Calu3 (cell line): ENCODE data around the gene PTPRN2. TPM values are rescaled to one million over a fixed set of nuclear protein-coding genes. Genes with fewer than 3 reads are reported as not detected.

ENCODE experiments used
- BruUV-seq: library from RNA; stranded (reverse); fragments of 400-500 nt; replicated peaks from 2 replicates; lab custom pipeline; 2021; lab: Mats Ljungman, UMichigan
- CTCF ChIA-PET: fragments of 300-600 bp; sonication (Branson Sonifier 250); formaldehyde crosslinking; loops from one replicate; lab custom pipeline; 2022; ENCODE audit warnings: antibody characterized with exemption; lab: Charles Lee
- DNase-seq: peaks from one replicate; pipeline ENCODE4 v3.0.0; 2022
- H3K27ac Mint-ChIP-seq: one replicate; pipeline ENCODE4 v1.8.0; 2022; ENCODE audit warnings: mixed read lengths; ENCODE audit not compliant: unreplicated experiment
- H3K27me3 Mint-ChIP-seq: one replicate; pipeline ENCODE4 v1.8.0; 2022; ENCODE audit warnings: mixed read lengths; ENCODE audit not compliant: unreplicated experiment
- H3K36me3 Mint-ChIP-seq: one replicate; pipeline ENCODE4 v1.8.0; 2022; ENCODE audit warnings: mild to moderate bottlenecking, moderate library complexity, mixed read lengths; ENCODE audit not compliant: insufficient read depth, unreplicated experiment
- H3K4me1 Mint-ChIP-seq: one replicate; pipeline ENCODE4 v1.8.0; 2022; ENCODE audit warnings: mild to moderate bottlenecking, low read depth, mixed read lengths; ENCODE audit not compliant: unreplicated experiment
- H3K4me3 Mint-ChIP-seq: one replicate; pipeline ENCODE4 v1.8.0; 2022; ENCODE audit warnings: mild to moderate bottlenecking, low read depth, moderate library complexity, mixed read lengths; ENCODE audit not compliant: unreplicated experiment
- H3K9me3 Mint-ChIP-seq: one replicate; pipeline ENCODE4 v1.8.0; 2022; ENCODE audit warnings: low read depth, mixed read lengths; ENCODE audit not compliant: unreplicated experiment
- intact Hi-C: fragments of 100-400 bp; cut with micrococcal nuclease; formaldehyde crosslinking; loops from one replicate; pipeline ENCODE4 v1.10.0; 2022; ENCODE audit not compliant: unreplicated experiment
- total RNA-seq: library from RNA; stranded (reverse); gene quantifications from 2 replicates; pipeline ENCODE4 v1.2.3, GENCODE V29; 2022
- TF ChIP-seq, protein P1 (sequence below): fragments of 200-600 bp; IDR thresholded peaks from one replicate; pipeline ENCODE4 v1.8.0; 2022; ENCODE audit warnings: antibody characterized with exemption; ENCODE audit not compliant: unreplicated experiment

Gene PTPRN2
- total RNA-seq, 1 experiment from 2014 or later: 2.0 TPM

DNA sequence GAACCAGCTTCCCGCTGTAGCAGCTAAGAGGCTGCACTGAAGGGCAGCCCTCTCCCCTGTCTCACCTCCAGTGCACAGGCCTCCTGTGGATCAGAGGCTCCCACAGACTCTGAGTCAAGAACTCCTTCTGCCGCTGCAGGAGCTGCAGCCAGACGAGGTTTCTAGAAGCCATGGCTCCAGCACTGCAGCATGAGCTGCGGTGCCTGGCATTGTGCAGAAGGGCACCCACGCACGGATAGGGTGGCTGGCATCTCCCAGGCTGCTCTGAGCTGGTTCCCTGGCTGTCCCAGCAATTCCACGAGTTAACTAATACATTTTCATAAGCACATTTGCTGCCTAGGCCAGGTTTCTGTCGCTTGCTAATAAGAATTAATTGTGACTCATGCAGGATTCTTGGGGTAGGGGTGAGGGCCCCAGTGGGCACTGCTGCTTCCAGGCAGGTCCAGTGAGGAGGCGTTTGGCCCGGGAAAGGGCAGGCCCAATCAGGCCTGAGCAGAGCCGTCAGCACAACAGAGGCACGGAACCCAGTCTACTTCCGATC, 656.6 kb downstream of the PTPRN2 start:
- TF ChIP-seq, protein P1, sequence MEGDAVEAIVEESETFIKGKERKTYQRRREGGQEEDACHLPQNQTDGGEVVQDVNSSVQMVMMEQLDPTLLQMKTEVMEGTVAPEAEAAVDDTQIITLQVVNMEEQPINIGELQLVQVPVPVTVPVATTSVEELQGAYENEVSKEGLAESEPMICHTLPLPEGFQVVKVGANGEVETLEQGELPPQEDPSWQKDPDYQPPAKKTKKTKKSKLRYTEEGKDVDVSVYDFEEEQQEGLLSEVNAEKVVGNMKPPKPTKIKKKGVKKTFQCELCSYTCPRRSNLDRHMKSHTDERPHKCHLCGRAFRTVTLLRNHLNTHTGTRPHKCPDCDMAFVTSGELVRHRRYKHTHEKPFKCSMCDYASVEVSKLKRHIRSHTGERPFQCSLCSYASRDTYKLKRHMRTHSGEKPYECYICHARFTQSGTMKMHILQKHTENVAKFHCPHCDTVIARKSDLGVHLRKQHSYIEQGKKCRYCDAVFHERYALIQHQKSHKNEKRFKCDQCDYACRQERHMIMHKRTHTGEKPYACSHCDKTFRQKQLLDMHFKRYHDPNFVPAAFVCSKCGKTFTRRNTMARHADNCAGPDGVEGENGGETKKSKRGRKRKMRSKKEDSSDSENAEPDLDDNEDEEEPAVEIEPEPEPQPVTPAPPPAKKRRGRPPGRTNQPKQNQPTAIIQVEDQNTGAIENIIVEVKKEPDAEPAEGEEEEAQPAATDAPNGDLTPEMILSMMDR: no peak
- Mint-ChIP-seq H3K27ac (no peak overlapping the region), H3K27me3 (no peaks in the 10 kb centered on the region), H3K9me3 (peaks cover 19% of the 10 kb centered on the region), H3K4me1 (no peaks in the 10 kb centered on the region), H3K36me3 (peaks cover 11% of the 10 kb centered on the region), H3K4me3 (no peak overlapping the region)
- no peak for DNase-seq
- intact Hi-C loops: no loop called here
- no TSS peak for BruUV-seq
- CTCF ChIA-PET: no interaction called here

DNA sequence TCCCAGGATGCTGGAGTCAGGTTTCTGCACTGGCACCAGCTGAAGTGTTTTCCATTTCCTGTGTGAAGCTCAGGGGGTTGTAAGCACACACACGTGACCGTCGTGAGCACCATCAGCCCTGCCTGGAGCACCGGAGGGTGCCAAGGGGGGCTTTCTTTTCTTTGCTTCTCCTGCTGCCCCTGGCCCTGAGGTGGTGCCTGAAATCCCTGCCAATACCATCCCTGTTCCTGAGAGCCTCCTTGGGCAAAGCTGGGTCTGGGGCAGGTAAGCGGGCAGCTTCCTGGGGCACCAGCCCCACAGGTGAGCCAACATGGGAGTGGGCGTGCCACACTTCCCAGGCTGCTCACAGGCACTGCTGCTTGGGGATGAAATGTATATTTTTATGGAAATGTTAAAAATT, 657.2 kb downstream of the PTPRN2 start:
- Mint-ChIP-seq H3K27ac (no peak overlapping the region), H3K36me3 (peaks cover 9% of the 10 kb centered on the region), H3K4me1 (no peaks in the 10 kb centered on the region), H3K27me3 (no peaks in the 10 kb centered on the region), H3K9me3 (peaks cover 18% of the 10 kb centered on the region), H3K4me3 (no peak overlapping the region)
- no peak for DNase-seq
- CTCF ChIA-PET: no interaction called here
- TF ChIP-seq, protein P1: no peak
- intact Hi-C loops: no loop called here
- BruUV-seq: no TSS peak

DNA sequence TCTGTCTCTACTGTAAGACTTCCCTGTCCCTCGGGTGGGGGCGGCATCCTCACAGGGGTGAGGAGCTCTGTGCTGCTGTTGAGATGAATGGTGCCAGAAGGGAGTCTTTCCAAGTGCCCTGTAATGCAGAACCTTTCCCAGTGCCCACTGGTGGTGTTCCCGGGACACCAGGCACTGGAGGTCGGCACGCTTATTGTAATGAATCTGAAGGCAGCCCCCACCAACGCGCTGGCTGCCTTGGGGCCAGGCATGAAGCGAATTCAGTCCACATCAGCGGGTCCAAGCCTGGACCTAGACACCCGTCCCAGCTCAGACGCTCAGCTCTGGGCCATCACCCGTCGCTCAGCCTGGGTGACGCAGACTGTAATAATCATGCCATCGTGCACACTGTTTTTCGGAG, 658.0 kb downstream of the PTPRN2 start:
- no peak for DNase-seq
- no peak overlapping the region for H3K27ac Mint-ChIP-seq
- H3K4me3 Mint-ChIP-seq: no peak overlapping the region
- intact Hi-C loops: no loop called here
- H3K36me3 Mint-ChIP-seq: peaks cover 6% of the 10 kb centered on the region
- no TSS peak for BruUV-seq
- peaks cover 16% of the 10 kb centered on the region for H3K9me3 Mint-ChIP-seq
- CTCF ChIA-PET: no interaction called here
- TF ChIP-seq, protein P1: no peak
- no peaks in the 10 kb centered on the region for H3K4me1 Mint-ChIP-seq
- no peaks in the 10 kb centered on the region for H3K27me3 Mint-ChIP-seq

DNA sequence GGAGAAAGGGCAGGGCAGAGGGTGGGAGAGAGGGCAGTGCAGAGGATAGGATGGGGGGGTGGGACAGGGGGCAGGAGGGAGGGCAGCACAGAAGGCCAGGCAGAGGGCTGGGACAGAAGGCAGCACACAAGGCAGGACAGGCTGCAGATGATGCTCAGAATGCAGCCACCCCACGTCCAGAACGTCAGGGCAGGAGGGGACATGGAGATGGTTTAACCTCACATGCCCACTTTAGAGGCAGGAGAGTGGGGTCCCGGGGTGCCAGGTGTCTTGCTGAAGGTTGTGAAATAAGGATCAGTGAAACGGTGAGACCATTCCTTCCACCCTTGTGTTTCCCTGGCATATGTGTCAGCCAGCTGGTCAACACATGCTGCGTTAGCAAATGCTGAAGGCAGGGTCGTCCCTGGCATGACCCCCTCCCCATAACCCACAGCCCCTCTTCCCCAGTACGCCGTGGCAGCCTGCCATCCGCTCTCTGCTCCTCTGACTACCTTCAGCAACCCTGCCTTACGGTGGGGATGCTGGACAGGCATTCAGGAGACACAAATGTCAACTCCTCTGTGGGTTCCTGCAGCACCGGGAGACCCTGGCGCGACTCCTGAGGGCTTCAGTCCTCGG, 658.7 kb downstream of the PTPRN2 start:
- Mint-ChIP-seq H3K4me1 (no peaks in the 10 kb centered on the region), H3K27me3 (no peaks in the 10 kb centered on the region), H3K9me3 (peaks cover 13% of the 10 kb centered on the region), H3K36me3 (peaks cover 6% of the 10 kb centered on the region), H3K4me3 (no peak overlapping the region), H3K27ac (no peak overlapping the region)
- TF ChIP-seq, protein P1: no peak
- DNase-seq: no peak
- CTCF ChIA-PET: no interaction called here
- BruUV-seq: no TSS peak
- intact Hi-C loops: no loop called here
